ENCODE measurements around the gene REM1. TPM values are rescaled to one million over a fixed set of nuclear protein-coding genes. Genes with fewer than 3 reads are reported as not detected.

REM1 gene
- total RNA-seq, 4 donors from 2014 or later: 1.4 to 5.3 (median 2.7) TPM

- no peak for TF ChIP-seq CTCF (IDR thresholded peaks at IDR 0.05; ENCODE audit: low read depth)
Observed at GRCh38 chr20:31452575-31452974, 22.5 kb upstream of the REM1 start.

- no peak for TF ChIP-seq CTCF (IDR thresholded peaks at IDR 0.05; ENCODE audit: low read depth)
Observed at GRCh38 chr20:31454361-31454760, 20.7 kb upstream of the REM1 start.

- TF ChIP-seq CTCF (IDR thresholded peaks at IDR 0.05; ENCODE audit: low read depth): no peak
Observed at GRCh38 chr20:31472395-31473330, 2.4 kb upstream of the REM1 start.

GRCh38 chr20:31473331-31474096 lies 1.6 kb upstream of the REM1 start:
- no peak for TF ChIP-seq CTCF (IDR thresholded peaks at IDR 0.05; ENCODE audit: low read depth)

GRCh38 chr20:31474097-31474436 lies 1.0 kb upstream of the REM1 start:
- no peak for TF ChIP-seq CTCF (IDR thresholded peaks at IDR 0.05; ENCODE audit: low read depth)

- no peak for TF ChIP-seq CTCF (IDR thresholded peaks at IDR 0.05; ENCODE audit: low read depth)
Observed at GRCh38 chr20:31475472-31476293, 595 bp downstream of the REM1 start.

GRCh38 chr20:31476294-31476585 lies 1.2 kb downstream of the REM1 start:
- no peak for TF ChIP-seq CTCF (IDR thresholded peaks at IDR 0.05; ENCODE audit: low read depth)

All from subcutaneous adipose tissue (tissue), 4 donors.